Type B pancreatic cell (in vitro differentiated cells): ENCODE results near the gene DCDC1. TPM values are rescaled to one million over a fixed set of nuclear protein-coding genes. Genes with fewer than 3 reads are reported as not detected.

Experiments used
- DNase-seq: peaks from one replicate; pipeline ENCODE4 v3.0.0; 2021; ENCODE audit warnings: mixed read lengths; ENCODE audit not compliant: unreplicated experiment; ENCODE audit errors: extremely low spot score
- H3K27ac Mint-ChIP-seq: 2 replicates; pipeline ENCODE4 v1.8.0; 2021; ENCODE audit warnings: mild to moderate bottlenecking, mixed read lengths
- H3K27me3 Mint-ChIP-seq: 2 replicates; pipeline ENCODE4 v1.8.0; 2021; ENCODE audit warnings: mixed read lengths
- H3K36me3 Mint-ChIP-seq: 2 replicates; pipeline ENCODE4 v1.8.0; 2021; ENCODE audit warnings: mixed read lengths
- H3K4me1 Mint-ChIP-seq: one replicate; pipeline ENCODE4 v1.8.0; 2021; ENCODE audit warnings: mixed read lengths; ENCODE audit not compliant: unreplicated experiment
- H3K4me3 Mint-ChIP-seq: 2 replicates; pipeline ENCODE4 v1.8.0; 2021; ENCODE audit warnings: mild to moderate bottlenecking, mixed read lengths
- H3K9me3 Mint-ChIP-seq: 2 replicates; pipeline ENCODE4 v1.8.0; 2021; ENCODE audit warnings: mixed read lengths
- CTCF ChIP-seq: fragments of 200-600 bp; sonication (generic); conservative IDR thresholded peaks from 2 replicates; pipeline ENCODE4 v1.5.0; 2021; ENCODE audit warnings: antibody characterized with exemption, mild to moderate bottlenecking
- total RNA-seq: library from RNA; stranded (reverse); gene quantifications from 2 replicates; pipeline ENCODE4 v1.2.1, GENCODE V29; 2021; ENCODE audit warnings: low replicate concordance

Gene DCDC1
- total RNA-seq, 1 donor from 2014 or later, result 4.8 TPM

GRCh38 chr11:31415435-31415834 is 45.9 kb upstream of the DCDC1 start:
- H3K9me3 Mint-ChIP-seq, result peaks cover 4% of the 10 kb centered on the region
- no peak for DNase-seq
- no peak overlapping the region for H3K27ac Mint-ChIP-seq
- no peak for TF ChIP-seq CTCF
- H3K4me3 Mint-ChIP-seq, result no peak overlapping the region
- no peaks in the 10 kb centered on the region for H3K27me3 Mint-ChIP-seq
- H3K36me3 Mint-ChIP-seq, result peaks cover 12% of the 10 kb centered on the region
- peaks cover 13% of the 10 kb centered on the region for H3K4me1 Mint-ChIP-seq

- Mint-ChIP-seq H3K4me3 (no peak overlapping the region), H3K9me3 (peaks cover 4% of the 10 kb centered on the region), H3K4me1 (peaks cover 6% of the 10 kb centered on the region), H3K27me3 (no peaks in the 10 kb centered on the region), H3K36me3 (peaks cover 12% of the 10 kb centered on the region), H3K27ac (no peak overlapping the region)
- DNase-seq, result no peak
- TF ChIP-seq CTCF, result no peak
Measured at GRCh38 chr11:31414338-31414737, 44.8 kb upstream of the DCDC1 start.

- Mint-ChIP-seq H3K9me3 (peaks cover 4% of the 10 kb centered on the region), H3K27ac (no peak overlapping the region)
- no peak for DNase-seq
Measured at GRCh38 chr11:31412946-31413345, 43.4 kb upstream of the DCDC1 start.

GRCh38 chr11:31408201-31408600 is 38.7 kb upstream of the DCDC1 start:
- Mint-ChIP-seq H3K36me3 (peaks cover 9% of the 10 kb centered on the region), H3K4me1 (peaks cover 5% of the 10 kb centered on the region), H3K27me3 (no peaks in the 10 kb centered on the region), H3K4me3 (no peak overlapping the region), H3K27ac (no peak overlapping the region), H3K9me3 (peaks cover 4% of the 10 kb centered on the region)
- TF ChIP-seq CTCF, result no peak
- no peak for DNase-seq

More at GRCh38 chr11:31412946-31413345, 43.4 kb upstream of the DCDC1 start:
- H3K4me3 Mint-ChIP-seq, result no peak overlapping the region
- H3K27me3 Mint-ChIP-seq, result no peaks in the 10 kb centered on the region
- H3K4me1 Mint-ChIP-seq, result peaks cover 6% of the 10 kb centered on the region
- H3K36me3 Mint-ChIP-seq, result peaks cover 12% of the 10 kb centered on the region
- no peak for TF ChIP-seq CTCF

- Mint-ChIP-seq H3K4me3 (no peak overlapping the region), H3K36me3 (peaks cover 18% of the 10 kb centered on the region), H3K4me1 (peaks cover 6% of the 10 kb centered on the region), H3K27me3 (no peaks in the 10 kb centered on the region), H3K27ac (no peak overlapping the region), H3K9me3 (no peaks in the 10 kb centered on the region)
- TF ChIP-seq CTCF, result peak; percentile 19
- no peak for DNase-seq
Measured at GRCh38 chr11:31404614-31405013, 35.1 kb upstream of the DCDC1 start.

GRCh38 chr11:31397239-31397834 is 27.8 kb upstream of the DCDC1 start:
- no peak for DNase-seq
- Mint-ChIP-seq H3K4me3 (no peak overlapping the region), H3K36me3 (peaks cover 18% of the 10 kb centered on the region), H3K27me3 (no peaks in the 10 kb centered on the region), H3K9me3 (no peaks in the 10 kb centered on the region), H3K4me1 (no peaks in the 10 kb centered on the region), H3K27ac (no peak overlapping the region)
- peak; percentile 82 for TF ChIP-seq CTCF
